GM13976 (cell line): ENCODE results near the gene FSD1.

Experiments used
- DNase-seq: peaks from one replicate; pipeline ENCODE4 v3.0.0; 2012; ENCODE audit warnings: low spot score
- in situ Hi-C: fragments of 300-500 bp; cut with MboI; formaldehyde crosslinking; loops from one replicate; pipeline ENCODE4 v1.12.0; 2022; ENCODE audit warnings: low sequenced_read_pairs, mixed read lengths, inconsistent platforms; ENCODE audit not compliant: unreplicated experiment
- TF ChIP-seq, protein P1 (sequence below): IDR thresholded peaks from 2 replicates; pipeline ENCODE4 v1.5.1; 2012; ENCODE audit warnings: borderline replicate concordance, mild to moderate bottlenecking; ENCODE audit not compliant: insufficient read depth; ENCODE audit errors: extremely low read depth, missing control alignments, control extremely low read depth

Gene FSD1

DNA sequence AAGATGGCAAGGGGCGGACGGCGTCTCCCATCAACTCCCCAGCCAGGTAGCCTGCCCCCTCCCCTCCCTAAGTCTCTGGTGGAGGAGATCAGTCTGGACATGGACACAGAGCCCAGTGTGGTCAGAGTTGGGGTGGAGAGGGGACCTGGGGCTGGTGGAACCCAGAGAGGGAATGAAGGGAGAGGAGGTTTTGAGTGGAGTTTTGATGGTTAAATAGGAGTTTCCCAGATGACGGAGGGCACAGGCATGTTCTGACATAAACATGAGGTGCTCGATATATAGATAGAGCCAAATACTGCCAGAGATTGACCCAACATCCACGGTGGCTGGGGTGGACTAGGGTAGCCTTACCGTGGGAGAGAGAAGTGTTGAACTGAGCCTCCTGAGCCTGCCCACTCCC lies 14.1 kb downstream of the FSD1 start:
- TF ChIP-seq, protein P1, sequence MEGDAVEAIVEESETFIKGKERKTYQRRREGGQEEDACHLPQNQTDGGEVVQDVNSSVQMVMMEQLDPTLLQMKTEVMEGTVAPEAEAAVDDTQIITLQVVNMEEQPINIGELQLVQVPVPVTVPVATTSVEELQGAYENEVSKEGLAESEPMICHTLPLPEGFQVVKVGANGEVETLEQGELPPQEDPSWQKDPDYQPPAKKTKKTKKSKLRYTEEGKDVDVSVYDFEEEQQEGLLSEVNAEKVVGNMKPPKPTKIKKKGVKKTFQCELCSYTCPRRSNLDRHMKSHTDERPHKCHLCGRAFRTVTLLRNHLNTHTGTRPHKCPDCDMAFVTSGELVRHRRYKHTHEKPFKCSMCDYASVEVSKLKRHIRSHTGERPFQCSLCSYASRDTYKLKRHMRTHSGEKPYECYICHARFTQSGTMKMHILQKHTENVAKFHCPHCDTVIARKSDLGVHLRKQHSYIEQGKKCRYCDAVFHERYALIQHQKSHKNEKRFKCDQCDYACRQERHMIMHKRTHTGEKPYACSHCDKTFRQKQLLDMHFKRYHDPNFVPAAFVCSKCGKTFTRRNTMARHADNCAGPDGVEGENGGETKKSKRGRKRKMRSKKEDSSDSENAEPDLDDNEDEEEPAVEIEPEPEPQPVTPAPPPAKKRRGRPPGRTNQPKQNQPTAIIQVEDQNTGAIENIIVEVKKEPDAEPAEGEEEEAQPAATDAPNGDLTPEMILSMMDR, result no peak
- no peak for DNase-seq
- in situ Hi-C loops, result no loop called here

DNA sequence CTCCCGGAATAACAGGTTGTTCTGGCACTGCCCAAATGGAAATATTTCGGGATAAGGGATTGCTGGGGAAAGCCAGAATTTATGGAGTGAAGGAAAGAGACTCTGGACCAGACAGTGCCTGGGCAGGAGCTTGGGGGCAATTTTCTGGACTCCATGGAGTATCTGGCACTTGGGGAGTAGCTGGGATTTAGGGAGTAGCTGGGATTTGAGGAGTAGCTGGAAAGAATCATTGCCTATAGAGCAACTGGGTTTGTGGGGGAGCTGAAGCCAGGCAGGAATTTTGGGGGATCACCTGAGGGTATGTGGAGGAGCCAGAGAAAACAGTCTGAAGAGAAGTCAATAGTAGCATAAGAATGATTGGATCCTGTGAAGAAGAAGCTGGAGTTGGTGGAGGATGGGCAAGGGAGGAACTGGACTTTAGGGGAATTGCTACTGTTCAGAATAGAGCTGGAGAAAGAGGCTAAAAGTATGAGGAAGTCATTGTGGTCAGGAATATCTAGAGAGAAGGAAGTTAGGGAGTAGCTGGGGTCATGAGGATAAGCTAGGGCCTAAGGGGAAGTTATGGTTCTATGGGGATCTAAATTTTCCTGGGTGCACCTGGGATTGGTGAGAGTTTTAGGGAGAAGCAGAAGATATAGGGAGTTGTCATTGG lies 14.8 kb downstream of the FSD1 start:
- DNase-seq, result no peak
- in situ Hi-C loops, result no loop called here
- TF ChIP-seq, protein P1, result no peak

DNA sequence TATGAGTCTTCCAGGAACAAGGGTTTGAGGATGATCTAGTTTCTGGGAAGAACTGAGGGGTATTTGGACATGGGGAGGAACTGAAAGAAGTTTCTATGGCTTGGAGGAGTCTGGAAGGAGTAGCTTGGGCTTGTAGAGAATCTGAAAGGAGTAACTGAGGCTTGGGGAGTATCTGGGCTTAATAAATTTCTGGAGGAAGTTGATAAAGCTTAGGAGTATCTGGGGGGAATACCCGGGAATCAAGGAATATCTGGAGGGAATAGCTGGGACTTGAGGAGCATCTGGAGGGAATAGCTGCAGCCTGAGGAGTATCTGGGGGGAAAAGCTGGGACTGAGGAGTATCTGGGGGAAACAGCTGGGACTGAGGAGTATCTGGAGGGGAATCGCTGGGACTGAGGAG lies 16.0 kb downstream of the FSD1 start:
- TF ChIP-seq, protein P1, result no peak
- in situ Hi-C loops, result no loop called here
- no peak for DNase-seq

DNA sequence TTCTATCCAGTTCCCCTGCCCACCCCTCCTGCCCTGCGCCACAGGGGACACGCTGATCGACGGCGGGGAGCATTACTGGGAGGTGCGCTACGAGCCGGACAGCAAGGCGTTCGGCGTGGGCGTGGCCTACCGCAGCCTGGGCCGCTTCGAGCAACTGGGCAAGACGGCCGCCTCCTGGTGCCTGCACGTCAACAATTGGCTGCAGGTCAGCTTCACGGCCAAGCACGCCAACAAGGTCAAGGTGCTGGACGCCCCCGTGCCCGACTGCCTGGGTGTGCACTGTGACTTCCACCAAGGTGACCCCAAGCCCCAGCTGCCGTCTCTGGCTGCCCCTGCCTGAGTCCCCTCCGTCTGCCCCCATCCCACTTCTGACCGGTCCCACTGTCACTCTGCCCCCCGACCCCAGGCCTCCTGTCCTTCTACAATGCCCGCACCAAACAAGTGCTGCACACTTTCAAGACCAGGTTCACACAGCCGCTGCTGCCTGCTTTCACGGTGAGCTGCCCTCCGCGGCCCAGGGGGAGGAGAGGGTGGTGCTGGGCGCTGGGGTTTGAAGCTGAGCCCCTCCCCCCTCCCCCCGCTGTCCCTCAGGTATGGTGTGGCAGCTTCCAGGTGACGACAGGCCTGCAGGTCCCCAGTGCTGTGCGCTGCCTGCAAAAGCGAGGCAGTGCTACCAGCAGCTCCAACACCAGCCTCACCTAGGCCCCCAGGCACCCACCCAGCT lies 18.7 kb downstream of the FSD1 start:
- DNase-seq, result peak; percentile 9
- TF ChIP-seq, protein P1, result no peak
- in situ Hi-C loops, result no loop called here

DNA sequence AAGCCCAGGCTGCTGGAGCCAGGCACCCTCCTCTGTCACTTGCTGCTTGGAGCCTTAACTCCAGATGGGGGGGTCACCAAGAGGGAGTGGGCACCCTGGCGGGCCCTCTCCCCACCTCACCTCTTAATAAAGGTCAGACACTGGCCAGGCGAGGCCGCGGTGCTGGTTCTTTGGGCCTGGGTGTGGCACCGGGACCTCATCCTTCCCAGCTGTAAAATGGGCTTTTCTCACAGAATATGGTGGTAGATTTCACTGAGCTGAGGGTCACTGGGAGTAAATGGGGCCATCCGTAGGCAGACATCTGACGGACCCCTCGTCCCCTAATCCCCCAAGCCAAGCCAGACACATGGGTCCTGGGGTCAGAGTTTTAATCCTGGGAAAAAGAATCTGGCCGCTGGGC lies 19.3 kb downstream of the FSD1 start:
- TF ChIP-seq, protein P1, result no peak
- in situ Hi-C loops, result no loop called here
- DNase-seq, result peak; percentile 8

DNA sequence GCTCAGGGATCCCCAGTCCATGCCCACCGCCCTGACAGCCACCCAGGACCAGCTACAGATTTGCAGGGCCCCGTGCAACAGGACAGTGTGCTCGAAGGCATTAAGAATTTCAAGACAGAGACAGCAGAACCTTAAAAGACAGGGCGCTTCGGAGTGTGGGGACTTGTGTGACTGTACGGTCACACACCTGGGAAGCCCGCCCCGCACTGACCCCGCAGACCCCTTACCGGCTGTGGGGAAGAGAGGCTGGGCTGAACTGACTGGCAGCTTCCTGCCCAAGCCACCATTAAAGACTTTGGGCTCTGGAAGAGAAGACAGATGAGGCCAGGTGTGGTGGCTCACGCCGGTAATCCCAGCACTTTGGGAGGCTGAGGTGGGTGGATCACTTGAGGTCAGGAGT lies 19.8 kb downstream of the FSD1 start:
- in situ Hi-C loops, result no loop called here
- no peak for DNase-seq
- TF ChIP-seq, protein P1, result no peak
